Activated naive CD4-positive, alpha-beta T cell treated with anti-CD3 and anti-CD28 coated beads, Interleukin-2, amount 50 U/mL, for 72 hours (primary cell): Measurements from ENCODE around the gene MAPT. TPM values are rescaled to one million over a fixed set of nuclear protein-coding genes. Genes with fewer than 3 reads are reported as not detected.

Experiments
- ATAC-seq, 2 donors: fragments of 150-1000 bp; cut with Tn5 transposase; 2 replicates each; pipeline ENCODE4 v1.10.0; 2021; ENCODE audit warnings: mild to moderate bottlenecking in 2 of 2, moderate library complexity in 2 of 2
- DNase-seq, 2 donors: peaks; one replicate each; pipeline ENCODE4 v3.0.0; 2021 to 2022; ENCODE audit warnings: low spot score in 2 of 2
- H3K27ac Mint-ChIP-seq, 2 donors: one replicate each; pipeline ENCODE4 v1.8.0; 2022; ENCODE audit warnings: mild to moderate bottlenecking in 2 of 2, mixed read lengths in 2 of 2
- H3K36me3 Mint-ChIP-seq, 2 donors: one replicate each; pipeline ENCODE4 v1.8.0; 2022; ENCODE audit warnings: mixed read lengths in 2 of 2
- H3K9me3 Mint-ChIP-seq, 2 donors: one replicate each; pipeline ENCODE4 v1.8.0; 2022; ENCODE audit warnings: mixed read lengths in 2 of 2
- total RNA-seq, 2 donors: library from RNA; stranded (reverse); gene quantifications; one replicate each; pipeline ENCODE4 v1.2.3, GENCODE V29; 2022

MAPT gene
- total RNA-seq, 2 donors from 2014 or later = 0.57 to 2.2 TPM

- Mint-ChIP-seq H3K9me3 (no peaks in the 10 kb centered on the region), H3K36me3 (no peaks in the 10 kb centered on the region), H3K27ac (no peak overlapping the region)
- DNase-seq = no peak
- ATAC-seq = no peak
These were observed 84.8 kb downstream of the MAPT start for GRCh38 chr17:45979137-45979536.

- ATAC-seq (no peak), DNase-seq (no peak)
- H3K27ac Mint-ChIP-seq = no peak overlapping the region
- no peaks in the 10 kb centered on the region for H3K36me3 Mint-ChIP-seq
- H3K9me3 Mint-ChIP-seq = no peaks in the 10 kb centered on the region
These were observed 86.5 kb downstream of the MAPT start for GRCh38 chr17:45980855-45981254.

GRCh38 chr17:45981306-45981705, 87.0 kb downstream of the MAPT start:
- Mint-ChIP-seq H3K27ac (no peak overlapping the region), H3K9me3 (no peaks in the 10 kb centered on the region), H3K36me3 (no peaks in the 10 kb centered on the region)
- ATAC-seq = no peak
- DNase-seq = no peak

- ATAC-seq = no peak
- Mint-ChIP-seq H3K27ac (no peak overlapping the region), H3K9me3 (no peaks in the 10 kb centered on the region), H3K36me3 (no peaks in the 10 kb centered on the region)
- DNase-seq = no peak
These were observed 88.6 kb downstream of the MAPT start for GRCh38 chr17:45982791-45983613.

GRCh38 chr17:45983614-45984310, 89.4 kb downstream of the MAPT start:
- Mint-ChIP-seq H3K9me3 (no peaks in the 10 kb centered on the region), H3K36me3 (no peaks in the 10 kb centered on the region), H3K27ac (peak overlapping the region in 1 of 2 donors; percentile 22)
- DNase-seq (no peak), ATAC-seq (no peak)

GRCh38 chr17:45984368-45984767, 90.0 kb downstream of the MAPT start:
- DNase-seq (no peak), ATAC-seq (no peak)
- Mint-ChIP-seq H3K36me3 (no peaks in the 10 kb centered on the region), H3K27ac (peak overlapping the region in 1 of 2 donors; percentile 46), H3K9me3 (no peaks in the 10 kb centered on the region)

GRCh38 chr17:45985447-45985846, 91.1 kb downstream of the MAPT start:
- Mint-ChIP-seq H3K36me3 (no peaks in the 10 kb centered on the region), H3K27ac (no peak overlapping the region), H3K9me3 (no peaks in the 10 kb centered on the region)
- no peak for DNase-seq
- ATAC-seq = no peak

GRCh38 chr17:45986056-45986455, 91.7 kb downstream of the MAPT start:
- H3K27ac Mint-ChIP-seq = no peak overlapping the region
- ATAC-seq (no peak), DNase-seq (no peak)
- H3K36me3 Mint-ChIP-seq = no peaks in the 10 kb centered on the region
- H3K9me3 Mint-ChIP-seq = no peaks in the 10 kb centered on the region

GRCh38 chr17:45987706-45988105, 93.4 kb downstream of the MAPT start:
- DNase-seq (no peak), ATAC-seq (no peak)
- no peaks in the 10 kb centered on the region for H3K36me3 Mint-ChIP-seq
- no peak overlapping the region for H3K27ac Mint-ChIP-seq
- H3K9me3 Mint-ChIP-seq = no peaks in the 10 kb centered on the region

GRCh38 chr17:45989759-45990158, 95.4 kb downstream of the MAPT start:
- H3K9me3 Mint-ChIP-seq = no peaks in the 10 kb centered on the region
- H3K36me3 Mint-ChIP-seq = no peaks in the 10 kb centered on the region
- ATAC-seq = no peak
- DNase-seq = no peak
- no peak overlapping the region for H3K27ac Mint-ChIP-seq

GRCh38 chr17:45990886-45991285, 96.5 kb downstream of the MAPT start:
- DNase-seq (no peak), ATAC-seq (no peak)
- Mint-ChIP-seq H3K27ac (no peak overlapping the region), H3K36me3 (no peaks in the 10 kb centered on the region), H3K9me3 (no peaks in the 10 kb centered on the region)

GRCh38 chr17:45991341-45991740, 97.0 kb downstream of the MAPT start:
- Mint-ChIP-seq H3K27ac (no peak overlapping the region), H3K36me3 (no peaks in the 10 kb centered on the region), H3K9me3 (no peaks in the 10 kb centered on the region)
- ATAC-seq (no peak), DNase-seq (no peak)

GRCh38 chr17:45992175-45992574, 97.8 kb downstream of the MAPT start:
- Mint-ChIP-seq H3K27ac (no peak overlapping the region), H3K36me3 (no peaks in the 10 kb centered on the region), H3K9me3 (no peaks in the 10 kb centered on the region)
- ATAC-seq (no peak), DNase-seq (no peak)

- no peak for DNase-seq
- H3K9me3 Mint-ChIP-seq = no peaks in the 10 kb centered on the region
- no peaks in the 10 kb centered on the region for H3K36me3 Mint-ChIP-seq
- no peak for ATAC-seq
- no peak overlapping the region for H3K27ac Mint-ChIP-seq
These were observed 98.5 kb downstream of the MAPT start for GRCh38 chr17:45992904-45993303.

- DNase-seq (no peak), ATAC-seq (no peak)
- Mint-ChIP-seq H3K9me3 (no peaks in the 10 kb centered on the region), H3K36me3 (no peaks in the 10 kb centered on the region), H3K27ac (no peak overlapping the region)
These were observed 99.7 kb downstream of the MAPT start for GRCh38 chr17:45993962-45994627.

- H3K9me3 Mint-ChIP-seq = no peaks in the 10 kb centered on the region
- DNase-seq = no peak
These were observed 100.6 kb downstream of the MAPT start for GRCh38 chr17:45994987-45995386.

GRCh38 chr17:45995627-45996270, 101.4 kb downstream of the MAPT start:
- no peaks in the 10 kb centered on the region for H3K9me3 Mint-ChIP-seq
- no peaks in the 10 kb centered on the region for H3K36me3 Mint-ChIP-seq
- H3K27ac Mint-ChIP-seq = no peak overlapping the region
- DNase-seq = no peak
- no peak for ATAC-seq

More at GRCh38 chr17:45994987-45995386, 100.6 kb downstream of the MAPT start:
- Mint-ChIP-seq H3K36me3 (no peaks in the 10 kb centered on the region), H3K27ac (no peak overlapping the region)
- no peak for ATAC-seq
